ENCODE data around the gene PCARE.

Gene PCARE

GRCh38 chr2:29074411-29074810, at the start of gene PCARE:
PCARE (minus strand) TSS chr2:29074523; CDS start chr2:29074261, 262 bp downstream.
- POLR2A ChIA-PET, result no interaction called here
- CTCF ChIA-PET, result interaction anchor here (0.9 to 1.3 kb wide), 4 partner anchors 9 to 43 kb away, joined by 3 to 5 read pairs (median 4); no protein-coding TSS in a partner anchor
- no peak for DNase-seq (ENCODE audit: extremely low spot score)
- no peak for TF ChIP-seq CTCF (IDR thresholded peaks at IDR 0.05; ENCODE audit: control extremely low read depth, extremely low read depth, low read depth, missing control alignments)

GRCh38 chr2:29123617-29124349, 49.5 kb upstream of the PCARE start:
- no peak for TF ChIP-seq CTCF (IDR thresholded peaks at IDR 0.05; ENCODE audit: control extremely low read depth, extremely low read depth, low read depth, missing control alignments)
- POLR2A ChIA-PET, result no interaction called here
- CTCF ChIA-PET, result no interaction called here
- no peak for DNase-seq (ENCODE audit: extremely low spot score)

- ChIA-PET POLR2A (no interaction called here), CTCF (interaction anchor here (1.6 to 5.7 kb wide), 2 partner anchors 9 to 14 kb away, joined by 3 to 41 read pairs; no protein-coding TSS in a partner anchor)
- TF ChIP-seq CTCF (IDR thresholded peaks at IDR 0.05; ENCODE audit: control extremely low read depth, extremely low read depth, low read depth, missing control alignments), result no peak
- no peak for DNase-seq (ENCODE audit: extremely low spot score)
These were observed 46.5 kb upstream of the PCARE start for GRCh38 chr2:29120846-29121245.

- ChIA-PET POLR2A (interaction anchor here (2.0 kb wide), 1 partner anchor 11 kb away, joined by 6 read pairs; no protein-coding TSS in a partner anchor), CTCF (interaction anchor here (1.6 to 5.7 kb wide), 2 partner anchors 10 to 16 kb away, joined by 3 to 41 read pairs; no protein-coding TSS in a partner anchor)
- DNase-seq (ENCODE audit: extremely low spot score), result no peak
- no peak for TF ChIP-seq CTCF (IDR thresholded peaks at IDR 0.05; ENCODE audit: control extremely low read depth, extremely low read depth, low read depth, missing control alignments)
These were observed 44.9 kb upstream of the PCARE start for GRCh38 chr2:29119211-29119610.

GRCh38 chr2:29117636-29118303, 43.4 kb upstream of the PCARE start:
- no peak for TF ChIP-seq CTCF (IDR thresholded peaks at IDR 0.05; ENCODE audit: control extremely low read depth, extremely low read depth, low read depth, missing control alignments)

More at GRCh38 chr2:29117636-29118303, 43.4 kb upstream of the PCARE start:
- CTCF ChIA-PET, result interaction anchor here (0.8 to 5.7 kb wide), 6 partner anchors 8 to 48 kb away, joined by 3 to 41 read pairs (median 4); no protein-coding TSS in a partner anchor
- DNase-seq (ENCODE audit: extremely low spot score), result no peak
- POLR2A ChIA-PET, result interaction anchor here (0.6 to 2.0 kb wide), 2 partner anchors 12 to 1030 kb away, joined by 3 to 6 read pairs; no protein-coding TSS in a partner anchor

Data from GM10248 (cell line).